C1 segment of cervical spinal cord (tissue), 14 donors: ENCODE measurements around the gene NMRK2.

Experiments
- DNase-seq, 14 donors: peaks; one replicate each; lab custom pipeline; 2025; lab: John Stamatoyannopoulos, UW

Gene NMRK2

GRCh38 chr19:3981736-3982681 lies 49.1 kb downstream of the NMRK2 start:
- no peak for DNase-seq

- DNase-seq = no peak
Observed at GRCh38 chr19:3982701-3983541, 50.1 kb downstream of the NMRK2 start.

GRCh38 chr19:3983542-3983914 lies 50.7 kb downstream of the NMRK2 start:
- no peak for DNase-seq

- peak in 1 of 14 donors; percentile 33 for DNase-seq
Observed at GRCh38 chr19:3983936-3984583, 51.2 kb downstream of the NMRK2 start.

- peak in 3 of 14 donors; percentile 48 to 61 (median 49) for DNase-seq
Observed at GRCh38 chr19:3984584-3984907, 51.7 kb downstream of the NMRK2 start.

GRCh38 chr19:3984908-3985642 lies 52.2 kb downstream of the NMRK2 start, which contains the start of gene EEF2:
EEF2 (minus strand) TSS chr19:3985463; CDS start chr19:3985380, 83 bp downstream.
- DNase-seq = peak in 13 of 14 donors; percentile 58 to 92 (median 84)

GRCh38 chr19:3985643-3986259 lies 52.9 kb downstream of the NMRK2 start:
- DNase-seq = no peak

GRCh38 chr19:3986260-3987041 lies 53.6 kb downstream of the NMRK2 start:
- DNase-seq = peak in 8 of 14 donors; percentile 36 to 84 (median 52)

- DNase-seq = peak in 12 of 14 donors; percentile 30 to 83 (median 56)
Observed at GRCh38 chr19:3987619-3988371, 54.9 kb downstream of the NMRK2 start.

GRCh38 chr19:3990815-3991117 lies 57.9 kb downstream of the NMRK2 start:
- no peak for DNase-seq
